GM06990 (cell line): ENCODE data around the gene SLC29A1.

Experiments
- DNase-seq: peaks from one replicate; pipeline ENCODE4 v3.0.0-alpha.2; 2011; ENCODE audit not compliant: insufficient read length; ENCODE audit errors: extremely low read depth
- H3K27me3 ChIP-seq: replicated peaks from 2 replicates; pipeline ENCODE4 v1.6.0; 2011; ENCODE audit warnings: low read length; ENCODE audit not compliant: control insufficient read depth, insufficient read depth
- H3K36me3 ChIP-seq: 2 replicates; pipeline ENCODE4 v1.5.1; 2011; ENCODE audit warnings: low read length; ENCODE audit not compliant: control insufficient read depth, insufficient read depth
- H3K4me3 ChIP-seq: replicated peaks from 2 replicates; pipeline ENCODE4 v1.5.1; 2011; ENCODE audit warnings: low read depth, mild to moderate bottlenecking, control low read depth, low read length
- CTCF ChIP-seq: IDR thresholded peaks from 2 replicates; pipeline ENCODE4 v1.5.1; 2011; ENCODE audit warnings: low read length, control low read depth, mild to moderate bottlenecking, inconsistent platforms; ENCODE audit not compliant: insufficient read depth, poor library complexity, severe bottlenecking

The SLC29A1 gene

GRCh38 chr6:44267252-44267651 lies 43.9 kb downstream of the SLC29A1 start:
- TF ChIP-seq CTCF = no peak

GRCh38 chr6:44268095-44268628 lies 44.8 kb downstream of the SLC29A1 start:
- Histone ChIP-seq H3K36me3 (no peaks in the 10 kb centered on the region), H3K27me3 (peaks cover 5% of the 10 kb centered on the region; the same call in 1 of the 2 replicates), H3K4me3 (no peak overlapping the region)
- peak; percentile 96 for TF ChIP-seq CTCF
- DNase-seq = no peak

More at GRCh38 chr6:44267252-44267651, 43.9 kb downstream of the SLC29A1 start:
- H3K36me3 ChIP-seq = peaks cover 5% of the 10 kb centered on the region
- DNase-seq = no peak
- H3K27me3 ChIP-seq = peaks cover 3% of the 10 kb centered on the region; the same call in 1 of the 2 replicates
- H3K4me3 ChIP-seq = no peak overlapping the region

- no peak for DNase-seq
- Histone ChIP-seq H3K27me3 (peaks cover 5% of the 10 kb centered on the region; the same call in 1 of the 2 replicates), H3K36me3 (no peaks in the 10 kb centered on the region), H3K4me3 (no peak overlapping the region)
- TF ChIP-seq CTCF = no peak
These were observed 46.0 kb downstream of the SLC29A1 start for GRCh38 chr6:44269178-44269920.

GRCh38 chr6:44269921-44270525 lies 46.6 kb downstream of the SLC29A1 start, which contains the start of gene TMEM151B:
Gene TMEM151B (plus strand): TSS chr6:44270450. CDS start chr6:44270743, 293 bp downstream.
- H3K4me3 ChIP-seq = peak within 1 kb of the TSS; percentile 22
- peaks cover 5% of the 10 kb centered on the region; the same call in 1 of the 2 replicates for H3K27me3 ChIP-seq
- no peak for DNase-seq
- no peaks in the 10 kb centered on the region for H3K36me3 ChIP-seq
- no peak for TF ChIP-seq CTCF

GRCh38 chr6:44270526-44271405 lies 47.4 kb downstream of the SLC29A1 start:
- H3K4me3 ChIP-seq = peak overlapping the region; percentile 22
- no peaks in the 10 kb centered on the region for H3K36me3 ChIP-seq
- DNase-seq = no peak
- H3K27me3 ChIP-seq = peaks cover 5% of the 10 kb centered on the region; the same call in 1 of the 2 replicates
- TF ChIP-seq CTCF = no peak
